Tibial artery (tissue), 4 donors: ENCODE data around the gene HSD17B3.

Experiments
- DNase-seq, 2 donors: peaks; one replicate each; pipeline ENCODE4 v3.0.0-alpha.2; 2019
- H3K27ac ChIP-seq, 2 donors: fragments of 200-600 bp; sonication (generic) in 1 of 2; 1 replicate in 1 of 2; 2 replicates in 1 of 2; pipeline ENCODE4 v1.5.1; 2018 to 2019; ENCODE audit warnings: mild to moderate bottlenecking in 1 of 2
- H3K27me3 ChIP-seq, 2 donors: fragments of 200-600 bp; sonication (generic) in 1 of 2; one replicate each; pipeline versions ENCODE4 v1.5.1 to v1.6.0; 2016 to 2019
- H3K36me3 ChIP-seq, 3 donors: fragments of 200-600 bp; sonication (generic) in 2 of 3; one replicate each; pipeline ENCODE4 v1.5.1; 2016 to 2019; ENCODE audit warnings: mild to moderate bottlenecking in 2 of 3
- H3K4me1 ChIP-seq, 4 donors: fragments of 200-600 bp; sonication (generic) in 2 of 4; 1 replicate in 3 of 4; 2 replicates in 1 of 4; pipeline ENCODE4 v1.5.1; 2016 to 2019
- H3K4me3 ChIP-seq, 2 donors: fragments of 200-600 bp; sonication (generic) in 1 of 2; 1 replicate in 1 of 2; 2 replicates in 1 of 2; pipeline ENCODE4 v1.5.1; 2018 to 2019; ENCODE audit warnings: mild to moderate bottlenecking in 2 of 2
- H3K9me3 ChIP-seq, 3 donors: fragments of 200-600 bp; sonication (generic) in 1 of 3; one replicate each; pipeline ENCODE4 v1.5.1; 2016 to 2019
- intact Hi-C: fragments of 100-400 bp; cut with DNase I; formaldehyde crosslinking; loops from one replicate; pipeline ENCODE4 v1.15.0; 2023; ENCODE audit warnings: low total_unique reads
- TF ChIP-seq, protein P1 (sequence below), 2 experiments: fragments of 200-600 bp in 1 of 2; fragments of 450-650 bp in 1 of 2; IDR thresholded peaks; one replicate each; pipeline ENCODE4 v1.5.1; 2017 to 2019; ENCODE audit warnings: antibody characterized with exemption in 2 of 2, mild to moderate bottlenecking in 1 of 2, moderate library complexity in 1 of 2

Gene HSD17B3

GRCh38 chr9:96302021-96302420 is at the start of gene HSD17B3:
Gene HSD17B3, minus strand, starts transcription at chr9:96302176. Its CDS starts 72 bp downstream, at chr9:96302104.
- H3K27me3 ChIP-seq: no peaks in the 10 kb centered on the region
- DNase-seq: no peak
- TF ChIP-seq, protein P1, sequence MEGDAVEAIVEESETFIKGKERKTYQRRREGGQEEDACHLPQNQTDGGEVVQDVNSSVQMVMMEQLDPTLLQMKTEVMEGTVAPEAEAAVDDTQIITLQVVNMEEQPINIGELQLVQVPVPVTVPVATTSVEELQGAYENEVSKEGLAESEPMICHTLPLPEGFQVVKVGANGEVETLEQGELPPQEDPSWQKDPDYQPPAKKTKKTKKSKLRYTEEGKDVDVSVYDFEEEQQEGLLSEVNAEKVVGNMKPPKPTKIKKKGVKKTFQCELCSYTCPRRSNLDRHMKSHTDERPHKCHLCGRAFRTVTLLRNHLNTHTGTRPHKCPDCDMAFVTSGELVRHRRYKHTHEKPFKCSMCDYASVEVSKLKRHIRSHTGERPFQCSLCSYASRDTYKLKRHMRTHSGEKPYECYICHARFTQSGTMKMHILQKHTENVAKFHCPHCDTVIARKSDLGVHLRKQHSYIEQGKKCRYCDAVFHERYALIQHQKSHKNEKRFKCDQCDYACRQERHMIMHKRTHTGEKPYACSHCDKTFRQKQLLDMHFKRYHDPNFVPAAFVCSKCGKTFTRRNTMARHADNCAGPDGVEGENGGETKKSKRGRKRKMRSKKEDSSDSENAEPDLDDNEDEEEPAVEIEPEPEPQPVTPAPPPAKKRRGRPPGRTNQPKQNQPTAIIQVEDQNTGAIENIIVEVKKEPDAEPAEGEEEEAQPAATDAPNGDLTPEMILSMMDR (IDR thresholded peaks at IDR 0.05): no peak
- no peak within 1 kb of the TSS for H3K4me3 ChIP-seq
- no peaks in the 10 kb centered on the region for H3K4me1 ChIP-seq
- H3K36me3 ChIP-seq: no peaks in the 10 kb centered on the region
- H3K27ac ChIP-seq: no peak within 1 kb of the TSS
- no peaks in the 10 kb centered on the region for H3K9me3 ChIP-seq
- intact Hi-C loops: no loop called here

DNA sequence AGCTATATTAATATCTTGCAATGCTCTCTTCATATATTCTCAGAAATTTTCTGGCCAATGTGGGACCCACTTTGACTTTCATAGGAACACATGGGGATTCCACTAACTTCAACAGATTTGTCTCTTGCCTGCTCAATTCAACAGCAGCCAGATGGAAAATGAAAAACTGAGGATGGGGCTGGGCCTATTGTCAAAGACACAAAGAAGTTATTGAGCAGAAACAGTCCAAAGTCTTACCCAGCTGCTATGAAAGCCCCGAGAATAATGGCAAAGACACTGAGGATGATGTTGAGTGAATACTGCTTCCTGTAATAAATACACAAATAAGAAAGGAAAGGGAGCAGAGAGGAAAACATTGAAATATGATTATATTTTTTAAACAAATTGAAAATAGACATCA is 48.9 kb upstream of the HSD17B3 start:
- DNase-seq: no peak
- H3K4me1 ChIP-seq: no peaks in the 10 kb centered on the region
- H3K27ac ChIP-seq: no peak overlapping the region
- H3K36me3 ChIP-seq: peaks cover 13 to 39% (median 30%) of the 10 kb centered on the region in 3 donors
- no peak overlapping the region for H3K4me3 ChIP-seq
- no peaks in the 10 kb centered on the region for H3K27me3 ChIP-seq
- intact Hi-C loops: no loop called here
- H3K9me3 ChIP-seq: no peaks in the 10 kb centered on the region
- TF ChIP-seq, protein P1 (IDR thresholded peaks at IDR 0.05): no peak

GRCh38 chr9:96348261-96348660 is 46.3 kb upstream of the HSD17B3 start:
- no peak for DNase-seq
- intact Hi-C loops: no loop called here
- H3K9me3 ChIP-seq: no peaks in the 10 kb centered on the region
- H3K4me3 ChIP-seq: no peak overlapping the region
- H3K36me3 ChIP-seq: peaks cover 12 to 30% (median 19%) of the 10 kb centered on the region in 3 donors
- H3K4me1 ChIP-seq: peaks cover 0 to 10% (median 0%) of the 10 kb centered on the region in 4 donors
- H3K27ac ChIP-seq: no peak overlapping the region
- TF ChIP-seq, protein P1 (IDR thresholded peaks at IDR 0.05): no peak
- H3K27me3 ChIP-seq: no peaks in the 10 kb centered on the region

DNA sequence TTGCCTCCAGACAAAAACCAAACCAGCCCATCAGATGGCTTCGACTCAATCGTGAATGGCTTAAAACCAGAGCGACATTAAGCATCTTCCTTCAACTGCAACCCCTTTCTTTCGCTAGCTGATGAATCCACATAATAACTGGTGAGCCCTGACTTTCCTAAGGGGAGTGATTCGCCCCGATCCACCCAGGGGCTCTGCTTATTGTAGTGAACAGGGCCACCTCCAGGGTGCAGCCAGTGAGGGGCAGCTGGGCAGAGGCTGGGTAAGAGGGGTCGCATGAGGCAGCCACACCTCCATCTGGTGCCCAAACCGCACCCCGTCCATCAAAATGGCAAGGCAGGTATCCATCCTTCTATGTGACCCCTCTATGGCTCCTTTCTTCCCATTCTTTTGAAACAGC is 43.6 kb upstream of the HSD17B3 start:
- intact Hi-C loops: no loop called here
- no peak for DNase-seq

GRCh38 chr9:96344458-96345180 is 42.6 kb upstream of the HSD17B3 start:
- DNase-seq: peak; percentile 67 to 74
- Histone ChIP-seq H3K27me3 (no peaks in the 10 kb centered on the region), H3K9me3 (no peaks in the 10 kb centered on the region), H3K4me1 (peaks cover 0 to 11% (median 0%) of the 10 kb centered on the region in 4 donors), H3K36me3 (peaks cover 25 to 35% (median 29%) of the 10 kb centered on the region in 3 donors), H3K27ac (peak overlapping the region; percentile 0 to 12), H3K4me3 (no peak overlapping the region)
- intact Hi-C loops: no loop called here
- TF ChIP-seq, protein P1 (IDR thresholded peaks at IDR 0.05): no peak

More for the DNA sequence above, 43.6 kb upstream of the HSD17B3 start:
- H3K9me3 ChIP-seq: no peaks in the 10 kb centered on the region
- H3K36me3 ChIP-seq: peaks cover 25 to 38% (median 29%) of the 10 kb centered on the region in 3 donors
- no peak overlapping the region for H3K4me3 ChIP-seq
- peak overlapping the region; percentile 0 to 12 for H3K27ac ChIP-seq
- TF ChIP-seq, protein P1 (IDR thresholded peaks at IDR 0.05): no peak
- H3K27me3 ChIP-seq: no peaks in the 10 kb centered on the region
- H3K4me1 ChIP-seq: peaks cover 0 to 11% (median 0%) of the 10 kb centered on the region in 4 donors
